ENCODE results near the gene ASAP3. TPM values are rescaled to one million over a fixed set of nuclear protein-coding genes. Genes with fewer than 3 reads are reported as not detected.
A peak's percentile ranks its signal among the peaks of the same experiment; 100 is the strongest.

Gene ASAP3
- total and polyA plus RNA-seq, 9 of the 15 experiments (the other 6 are each of a cell fraction or from before 2014, with no cell fraction given) = 1.7 to 31.2 (median 17.4) TPM

- no peak for TF ChIP-seq ZNF407 (IDR thresholded peaks at IDR 0.05; ENCODE audit: low read depth)
- no peak for TF ChIP-seq ZNF561 (CRISPR knock-in tag; conservative IDR thresholded peaks at IDR 0.05)
- no peak for TF ChIP-seq HMG20A (CRISPR knock-in tag; conservative IDR thresholded peaks at IDR 0.05)
- TF ChIP-seq MEF2D (tag; conservative IDR thresholded peaks at IDR 0.05; ENCODE audit: low read depth) = no peak
- peak; percentile 98 for TF ChIP-seq ATF6 (CRISPR knock-in tag; IDR thresholded peaks at IDR 0.05)
- TF ChIP-seq ZNF318 (IDR thresholded peaks at IDR 0.05; ENCODE audit: borderline replicate concordance in 1 of 2, low read depth in 1 of 2) = no peak
- TF ChIP-seq SNIP1 (IDR thresholded peaks at IDR 0.05; ENCODE audit: low read depth) = no peak
- no peak for TF ChIP-seq IRF2 (CRISPR knock-in tag; IDR thresholded peaks at IDR 0.05)
Measured at GRCh38 chr1:23530747-23531561, 47.0 kb upstream of the ASAP3 start, which contains the start of gene E2F2 (continued).
